Lower leg skin (tissue), 4 donors: ENCODE measurements around the gene GABRE. TPM values are rescaled to one million over a fixed set of nuclear protein-coding genes. Genes with fewer than 3 reads are reported as not detected.
"Not testable (repeated sequence)": the region's sequence is repeated elsewhere in the genome, so short reads cannot be mapped to it uniquely, and the experiment has no call there.

Experiments
- DNase-seq, 2 donors: peaks; one replicate each; pipeline ENCODE4 v3.0.0-alpha.2; 2019; ENCODE audit warnings: low spot score in 2 of 2
- H3K4me3 ChIP-seq: fragments of 200-600 bp; sonication (generic); 2 replicates; pipeline ENCODE4 v1.5.1; 2017; ENCODE audit warnings: mild to moderate bottlenecking, low read depth; ENCODE audit not compliant: poor library complexity, severe bottlenecking
- CTCF ChIP-seq, 3 donors: fragments of 450-650 bp; IDR thresholded peaks; one replicate each; pipeline ENCODE4 v1.5.1; 2016; ENCODE audit warnings: antibody characterized with exemption in 3 of 3, mild to moderate bottlenecking in 3 of 3, moderate library complexity in 2 of 3
- POLR2A ChIP-seq, 2 donors: fragments of 450-650 bp; IDR thresholded peaks; one replicate each; pipeline ENCODE4 v1.6.1; 2016 to 2017; ENCODE audit warnings: antibody characterized with exemption in 2 of 2, mild to moderate bottlenecking in 1 of 2, moderate library complexity in 1 of 2
- WGBS, 2 donors: methylation state at CpG; one replicate each; pipeline ENCODE4 v1.1.5; 2018; 5-methylcytosine and 5-hydroxymethylcytosine counted together
- intact Hi-C: fragments of 100-400 bp; cut with DNase I; formaldehyde crosslinking; loops from one replicate; pipeline ENCODE4 v1.15.0; 2023; ENCODE audit warnings: low total_unique reads
- total RNA-seq, 4 donors: library from RNA; depleted of rRNA; stranded (reverse); fragments of >200 nt; gene quantifications; one replicate each; pipeline ENCODE4 v1.1.0, GENCODE V29; 2016

GABRE gene
- total RNA-seq, 4 donors from 2014 or later, result 17.2 to 55.8 (median 27.8) TPM

DNA sequence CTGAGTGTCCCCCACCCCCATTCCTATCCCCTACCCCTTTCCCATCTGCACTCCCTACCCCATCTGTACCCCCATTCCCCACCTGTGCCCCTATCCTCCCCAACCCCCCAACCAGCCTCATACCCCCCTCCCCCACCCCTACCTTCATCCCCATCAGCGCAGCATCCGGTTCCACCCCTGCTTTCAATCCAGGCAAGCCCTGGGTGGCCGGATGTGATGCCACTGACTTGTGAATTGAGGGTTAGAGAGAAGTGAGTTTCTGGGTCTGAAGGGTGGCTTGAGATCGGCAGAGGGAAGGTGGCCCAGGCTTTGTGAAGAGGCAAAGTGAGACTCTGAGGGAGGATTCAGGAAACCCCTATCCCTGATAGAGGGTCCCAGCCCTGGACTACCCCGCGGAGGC lies 53.9 kb downstream of the GABRE start:
- TF ChIP-seq POLR2A (IDR thresholded peaks at IDR 0.05) (no peak), CTCF (IDR thresholded peaks at IDR 0.05) (no peak)
- WGBS, 2 donors, result 66 to 90% methylated on average over 5 to 6 of the region's 6 CpGs
- intact Hi-C loops, result no loop called here
- no peak overlapping the region for H3K4me3 ChIP-seq
- no peak for DNase-seq

GRCh38 chrX:151920101-151920500 lies 54.4 kb downstream of the GABRE start:
- intact Hi-C loops, result no loop called here
- TF ChIP-seq POLR2A (IDR thresholded peaks at IDR 0.05) (no peak), CTCF (IDR thresholded peaks at IDR 0.05) (no peak)
- 93 to 100% methylated on average over 8 to 12 of the region's 12 CpGs for WGBS, 2 donors

GRCh38 chrX:151919610-151920009 lies 54.9 kb downstream of the GABRE start:
- WGBS, 2 donors, result 87 to 94% methylated on average over 9 to 11 of the region's 11 CpGs
- no peak for DNase-seq
- no peak for TF ChIP-seq CTCF (IDR thresholded peaks at IDR 0.05)
- no peak for TF ChIP-seq POLR2A (IDR thresholded peaks at IDR 0.05)
- no peak overlapping the region for H3K4me3 ChIP-seq
- intact Hi-C loops, result no loop called here

More at GRCh38 chrX:151920101-151920500, 54.4 kb downstream of the GABRE start:
- H3K4me3 ChIP-seq, result no peak overlapping the region
- DNase-seq, result no peak

- intact Hi-C loops, DNase-seq, H3K4me3 ChIP-seq: not testable (repeated sequence)
- WGBS, 2 donors, result 85 to 93% methylated on average over 5 to 18 of the region's 18 CpGs
Measured at GRCh38 chrX:151918736-151919135, 55.7 kb downstream of the GABRE start.

DNA sequence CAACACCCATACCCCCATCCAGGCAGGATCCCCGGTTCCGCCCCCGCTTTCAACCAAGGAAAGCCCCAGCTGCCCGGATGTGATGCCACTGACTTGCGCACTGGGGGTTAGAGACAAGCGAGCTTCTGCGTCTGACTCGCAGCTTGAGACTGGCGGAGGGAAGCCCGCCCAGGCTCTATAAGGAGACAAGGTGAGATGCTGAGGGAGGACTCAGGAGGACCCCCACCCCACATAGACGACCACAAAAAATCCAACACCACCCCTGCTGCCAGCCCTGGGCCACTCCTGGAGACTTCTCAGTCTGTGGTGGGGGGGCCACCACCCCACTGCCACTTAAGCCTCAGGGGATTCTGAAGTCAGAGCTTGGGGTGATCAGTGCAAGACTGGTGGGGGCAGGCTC lies 61.7 kb downstream of the GABRE start, which contains the start of gene MAGEA4:
Gene MAGEA4 (plus strand): TSS at position 110 of the 400 bp plus-strand sequence. CDS start 10,776 bp downstream, outside the sequence.
- intact Hi-C loops, result no loop called here
- TF ChIP-seq POLR2A (IDR thresholded peaks at IDR 0.05), result no peak
- no peak for TF ChIP-seq CTCF (IDR thresholded peaks at IDR 0.05)
- no peak within 1 kb of the TSS for H3K4me3 ChIP-seq
- 90 to 100% methylated on average over 3 to 10 of the region's 11 CpGs for WGBS, 2 donors
- no peak for DNase-seq

GRCh38 chrX:151912221-151912620 lies 62.3 kb downstream of the GABRE start:
- TF ChIP-seq CTCF (IDR thresholded peaks at IDR 0.05), result no peak
- TF ChIP-seq POLR2A (IDR thresholded peaks at IDR 0.05), result no peak
- H3K4me3 ChIP-seq, result no peak overlapping the region
- WGBS, 2 donors, result 83 to 90% methylated on average over 4 to 10 of the region's 11 CpGs
- intact Hi-C loops, result no loop called here
- peak in 1 of 2 donors; percentile 80 for DNase-seq
